GM12864 (cell line): Measurements from ENCODE around the gene CCDC73.

Experiments used
- DNase-seq: peaks from one replicate; pipeline ENCODE4 v3.0.0-alpha.2; 2011; ENCODE audit warnings: low read depth
- H3K4me3 ChIP-seq: 2 replicates; pipeline ENCODE4 v1.5.1; 2011; ENCODE audit warnings: mild to moderate bottlenecking, low read depth, low read length, control low read depth
- CTCF ChIP-seq: IDR thresholded peaks from 2 replicates; pipeline ENCODE4 v1.5.1; 2011; ENCODE audit warnings: low read depth, mild to moderate bottlenecking, moderate library complexity, low read length, control low read depth, inconsistent platforms; ENCODE audit errors: missing control alignments

The CCDC73 gene

GRCh38 chr11:32705309-32706033, 89.0 kb downstream of the CCDC73 start:
- no peak for TF ChIP-seq CTCF
- no peak for DNase-seq
- no peak overlapping the region for H3K4me3 ChIP-seq

- TF ChIP-seq CTCF = no peak
- DNase-seq = no peak
- no peak overlapping the region for H3K4me3 ChIP-seq
These were observed 89.7 kb downstream of the CCDC73 start for GRCh38 chr11:32704775-32705174.

- DNase-seq = no peak
- TF ChIP-seq CTCF = no peak
- no peak overlapping the region for H3K4me3 ChIP-seq
These were observed 90.2 kb downstream of the CCDC73 start for GRCh38 chr11:32704261-32704660.

GRCh38 chr11:32701616-32702015, 92.8 kb downstream of the CCDC73 start:
- DNase-seq = no peak
- no peak for TF ChIP-seq CTCF
- H3K4me3 ChIP-seq = no peak overlapping the region

GRCh38 chr11:32698579-32698978, 95.9 kb downstream of the CCDC73 start:
- no peak for DNase-seq
- H3K4me3 ChIP-seq = no peak overlapping the region
- TF ChIP-seq CTCF = no peak

- H3K4me3 ChIP-seq = no peak overlapping the region
- TF ChIP-seq CTCF = no peak
- DNase-seq = no peak
These were observed 123.4 kb downstream of the CCDC73 start for GRCh38 chr11:32671051-32671450.

GRCh38 chr11:32659672-32660071, 134.8 kb downstream of the CCDC73 start:
- no peak for DNase-seq
- H3K4me3 ChIP-seq = no peak overlapping the region
- TF ChIP-seq CTCF = no peak
